Erythroblast (primary cell): ENCODE data around the gene GATA6.

Experiments used
- GATA1 ChIP-seq: IDR thresholded peaks from 2 replicates; pipeline ENCODE4 v1.6.1; 2011; ENCODE audit warnings: low read depth, mild to moderate bottlenecking, control low read depth, low read length, moderate library complexity
- POLR2A ChIP-seq: IDR thresholded peaks from 2 replicates; pipeline ENCODE4 v1.6.1; 2011; ENCODE audit warnings: mild to moderate bottlenecking, low read length

DNA sequence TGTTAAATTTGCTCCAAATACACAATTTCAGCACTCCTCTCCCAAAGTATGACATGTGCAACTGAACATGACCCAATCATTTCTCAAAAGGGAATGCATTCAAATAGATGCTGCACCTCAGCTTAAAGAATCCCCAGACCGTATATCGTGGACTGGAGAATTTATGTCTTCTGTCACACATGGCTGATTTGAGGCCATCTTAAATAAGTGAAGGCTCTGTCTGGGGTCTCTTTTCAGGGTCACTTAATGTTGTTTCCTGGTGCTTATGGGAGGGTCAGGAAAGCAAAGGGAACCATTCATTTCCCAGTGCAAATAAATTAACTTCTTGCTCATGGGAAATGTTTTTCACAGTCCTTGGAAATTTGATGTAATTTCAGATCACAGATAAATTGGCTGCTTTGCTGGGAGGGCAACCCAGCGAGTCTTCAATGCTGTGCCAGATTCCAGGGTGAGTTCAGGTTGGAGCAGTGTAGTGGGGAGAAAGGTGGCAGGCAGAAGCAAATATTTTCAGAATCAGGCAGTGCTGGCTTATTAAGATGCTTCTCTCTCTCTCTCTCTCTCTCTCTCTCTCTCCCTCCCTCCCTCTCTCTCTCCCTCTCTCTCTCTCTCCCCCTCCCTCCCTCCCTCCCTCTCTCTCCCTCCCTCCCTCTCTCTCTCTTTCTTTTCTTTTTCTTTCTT is 34.3 kb downstream of the GATA6 start:
- no peak for TF ChIP-seq POLR2A
- no peak for TF ChIP-seq GATA1
